HepG2 (cell line): ENCODE results near the gene HNF1B. TPM values are rescaled to one million over a fixed set of nuclear protein-coding genes. Genes with fewer than 3 reads are reported as not detected.

Source experiments
- ATF1 ChIP-seq: IDR thresholded peaks from 2 replicates; pipeline ENCODE4 v1.6.1; 2016; ENCODE audit warnings: mild to moderate bottlenecking, control low read depth
- DNMT1 ChIP-seq: sonication (generic); formaldehyde crosslinking; IDR thresholded peaks from 2 replicates; pipeline ENCODE4 v1.5.1; 2020; ENCODE audit warnings: mild to moderate bottlenecking, missing genetic modification reagents
- DPF2 ChIP-seq: sonication (generic); formaldehyde crosslinking; IDR thresholded peaks from 2 replicates; pipeline ENCODE4 v1.4.0; 2020; ENCODE audit warnings: mild to moderate bottlenecking, low read depth, missing genetic modification reagents, borderline replicate concordance
- HDAC6 ChIP-seq: fragments of 200-600 bp; sonication (generic); IDR thresholded peaks from 2 replicates; pipeline ENCODE4 v1.7.0; 2017; ENCODE audit warnings: mild to moderate bottlenecking, antibody characterized with exemption, low read length, low read depth
- KAT2B ChIP-seq: fragments of 150-350 bp; IDR thresholded peaks from 2 replicates; pipeline ENCODE4 v1.6.1; 2014; ENCODE audit warnings: low read depth, low read length, borderline replicate concordance
- KDM6A ChIP-seq: IDR thresholded peaks from 2 replicates; pipeline ENCODE4 v1.6.1; 2016; ENCODE audit warnings: low read depth
- MXD4 ChIP-seq: IDR thresholded peaks from 2 replicates; pipeline ENCODE4 v1.6.1; 2016; ENCODE audit warnings: mild to moderate bottlenecking, missing biosample characterization, missing genetic modification reagents
- MXI1 ChIP-seq: IDR thresholded peaks from 3 replicates; pipeline ENCODE4 v1.6.1; 2012; ENCODE audit warnings: low read depth, low read length, inconsistent platforms, borderline replicate concordance
- NCOR1 ChIP-seq: fragments of 200-600 bp; sonication (generic); IDR thresholded peaks from 2 replicates; pipeline ENCODE4 v1.7.0; 2017; ENCODE audit warnings: antibody characterized with exemption, low read length, borderline replicate concordance
- NR2F2 ChIP-seq: IDR thresholded peaks from 2 replicates; pipeline ENCODE4 v1.6.1; 2012; ENCODE audit warnings: low read depth, inconsistent platforms, borderline replicate concordance
- PITX1 ChIP-seq: sonication (generic); formaldehyde crosslinking; IDR thresholded peaks from 2 replicates; pipeline ENCODE4 v1.5.1; 2020; ENCODE audit warnings: mild to moderate bottlenecking, missing genetic modification reagents
- TBL1XR1 ChIP-seq: fragments of 150-350 bp; IDR thresholded peaks from 2 replicates; pipeline ENCODE4 v1.6.1; 2014; ENCODE audit warnings: borderline replicate concordance, low read length; ENCODE audit not compliant: partially characterized antibody
- ZNF12 ChIP-seq: sonication (generic); formaldehyde crosslinking; IDR thresholded peaks from 2 replicates; pipeline ENCODE4 v1.5.0; 2020; ENCODE audit warnings: missing genetic modification reagents
- ZNF20 ChIP-seq: sonication (generic); formaldehyde crosslinking; IDR thresholded peaks from 2 replicates; pipeline ENCODE4 v1.4.0; 2020; ENCODE audit warnings: mild to moderate bottlenecking, moderate library complexity, missing genetic modification reagents
- ZNF274 ChIP-seq: sonication (generic); formaldehyde crosslinking; IDR thresholded peaks from 2 replicates; pipeline ENCODE4 v1.5.1; 2020; ENCODE audit warnings: mild to moderate bottlenecking, missing genetic modification reagents
- ZNF598 ChIP-seq: sonication (generic); formaldehyde crosslinking; IDR thresholded peaks from 2 replicates; pipeline ENCODE4 v1.5.1; 2020; ENCODE audit warnings: mild to moderate bottlenecking, missing genetic modification reagents, borderline replicate concordance
- ZNF766 ChIP-seq: sonication (generic); formaldehyde crosslinking; IDR thresholded peaks from 2 replicates; pipeline ENCODE4 v1.5.0; 2020; ENCODE audit warnings: missing genetic modification reagents, borderline replicate concordance
- ZNF788 ChIP-seq: sonication (generic); formaldehyde crosslinking; IDR thresholded peaks from 2 replicates; pipeline ENCODE4 v1.5.0; 2020; ENCODE audit warnings: mild to moderate bottlenecking, missing genetic modification reagents, borderline replicate concordance
- polyA plus RNA-seq, 8 experiments: library from polyadenylated mRNA; depleted of rRNA in 3 of 8; stranded (reverse) in 7 of 8; unstranded in 1 of 8; fragments of >200 nt; fragmentation: Illumina TruSeq in 4 of 8; extraction: Trizol in 4 of 8; gene quantifications; 2 replicates each; pipeline versions ENCODE4 v1.2.1 to v1.2.3, GENCODE V29; 2011 to 2016; ENCODE audit warnings: low read depth in 4 of 8, missing spikeins in 1 of 8, mixed read lengths in 1 of 8; ENCODE audit not compliant: insufficient read depth in 1 of 8
- total RNA-seq, 5 experiments: library from RNA; depleted of rRNA; stranded (reverse); fragments of >200 nt; fragmentation: Illumina TruSeq; extraction: Trizol; gene quantifications; 2 replicates each; pipeline ENCODE4 v1.2.3, GENCODE V29; 2016; ENCODE audit warnings: low read depth in 1 of 5
- TF ChIP-seq, protein P1 (sequence below): IDR thresholded peaks from 2 replicates; pipeline ENCODE4 v1.6.1; 2016
- TF ChIP-seq, protein P2 (sequence below): IDR thresholded peaks from 2 replicates; pipeline ENCODE4 v1.6.1; 2016; ENCODE audit warnings: low read depth, control low read depth
- TF ChIP-seq, protein P3 (sequence below): sonication (generic); formaldehyde crosslinking; IDR thresholded peaks from 2 replicates; pipeline ENCODE4 v1.5.0; 2020; ENCODE audit warnings: missing genetic modification reagents
- TF ChIP-seq, protein P4 (sequence below): sonication (generic); formaldehyde crosslinking; IDR thresholded peaks from 2 replicates; pipeline ENCODE4 v1.4.0; 2020; ENCODE audit warnings: mild to moderate bottlenecking, missing genetic modification reagents

Gene HNF1B
- total and polyA plus RNA-seq, 2 of the 13 experiments (the other 11 are each of a cell fraction or from before 2014, with no cell fraction given): 1.9 to 5.3 TPM

DNA sequence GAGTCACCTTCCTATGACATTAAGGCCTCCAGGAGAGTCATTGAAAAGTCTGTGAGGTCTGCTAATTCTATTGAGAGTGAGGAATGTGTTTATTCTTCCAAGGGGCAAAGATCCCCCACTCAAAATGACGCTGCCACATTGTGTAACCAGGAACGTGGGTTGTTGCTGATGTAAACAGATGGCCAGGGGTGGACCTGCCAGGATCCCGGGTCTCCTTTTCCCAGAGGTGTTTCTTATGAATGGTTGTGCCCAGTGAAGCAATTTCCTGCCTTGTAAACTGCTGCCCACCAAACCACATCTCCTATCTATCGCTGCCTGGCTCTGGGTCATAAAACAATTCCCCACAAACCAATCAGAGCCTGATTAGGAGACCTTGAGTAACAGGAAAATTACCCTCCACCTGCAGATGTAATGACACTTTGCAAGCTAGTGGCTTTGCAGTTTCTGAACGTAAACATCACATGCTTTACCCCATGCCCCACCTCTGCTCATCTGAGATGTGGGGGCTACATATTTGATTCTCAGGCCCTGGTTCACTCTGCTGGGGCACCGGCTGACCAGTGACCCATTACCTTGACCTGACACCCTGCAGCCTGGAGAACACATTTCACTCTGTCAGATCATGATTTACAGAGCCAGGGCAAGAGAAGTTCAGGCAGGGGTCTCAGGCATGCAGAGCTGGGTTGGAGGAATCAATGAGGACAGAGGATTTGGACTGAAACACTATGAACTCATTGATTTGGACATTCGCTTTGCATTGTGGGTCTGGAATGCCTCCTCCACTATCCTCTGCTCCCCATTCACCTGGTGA, 68.5 kb downstream of the HNF1B start (continued):
- peak; percentile 75 for TF ChIP-seq KDM6A (CRISPR knock-in tag)
- peak; percentile 74 for TF ChIP-seq NR2F2
- TF ChIP-seq ATF1: peak; percentile 39; the same call in 1 of the 2 replicates
- 0 out of 2 replicates have a peak, but pooled peaks have one; percentile 31 for TF ChIP-seq ZNF274 (CRISPR knock-in tag)
- TF ChIP-seq ZNF20 (CRISPR knock-in tag): no peak
- peak; percentile 53; the same call in 1 of the 3 replicates for TF ChIP-seq MXI1
- TF ChIP-seq ZNF598 (CRISPR knock-in tag): 0 out of 2 replicates have a peak, but pooled peaks have one; percentile 53
- TF ChIP-seq DNMT1 (CRISPR knock-in tag): no peak
- 0 out of 2 replicates have a peak, but pooled peaks have one; percentile 14 for TF ChIP-seq NCOR1
- TF ChIP-seq, protein P1, sequence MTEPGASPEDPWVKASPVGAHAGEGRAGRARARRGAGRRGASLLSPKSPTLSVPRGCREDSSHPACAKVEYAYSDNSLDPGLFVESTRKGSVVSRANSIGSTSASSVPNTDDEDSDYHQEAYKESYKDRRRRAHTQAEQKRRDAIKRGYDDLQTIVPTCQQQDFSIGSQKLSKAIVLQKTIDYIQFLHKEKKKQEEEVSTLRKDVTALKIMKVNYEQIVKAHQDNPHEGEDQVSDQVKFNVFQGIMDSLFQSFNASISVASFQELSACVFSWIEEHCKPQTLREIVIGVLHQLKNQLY (CRISPR knock-in tag): peak; percentile 74
- TF ChIP-seq ZNF788 (CRISPR knock-in tag): peak; percentile 47; the same call in 1 of the 2 replicates
- TF ChIP-seq ZNF766 (CRISPR knock-in tag): peak; percentile 19; the same call in 1 of the 2 replicates
- TF ChIP-seq TBL1XR1: peak; percentile 46
- TF ChIP-seq, protein P2, sequence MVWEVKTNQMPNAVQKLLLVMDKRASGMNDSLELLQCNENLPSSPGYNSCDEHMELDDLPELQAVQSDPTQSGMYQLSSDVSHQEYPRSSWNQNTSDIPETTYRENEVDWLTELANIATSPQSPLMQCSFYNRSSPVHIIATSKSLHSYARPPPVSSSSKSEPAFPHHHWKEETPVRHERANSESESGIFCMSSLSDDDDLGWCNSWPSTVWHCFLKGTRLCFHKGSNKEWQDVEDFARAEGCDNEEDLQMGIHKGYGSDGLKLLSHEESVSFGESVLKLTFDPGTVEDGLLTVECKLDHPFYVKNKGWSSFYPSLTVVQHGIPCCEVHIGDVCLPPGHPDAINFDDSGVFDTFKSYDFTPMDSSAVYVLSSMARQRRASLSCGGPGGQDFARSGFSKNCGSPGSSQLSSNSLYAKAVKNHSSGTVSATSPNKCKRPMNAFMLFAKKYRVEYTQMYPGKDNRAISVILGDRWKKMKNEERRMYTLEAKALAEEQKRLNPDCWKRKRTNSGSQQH: peak; percentile 65; the same call in 1 of the 2 replicates
- peak; percentile 59; the same call in 1 of the 2 replicates for TF ChIP-seq DPF2 (CRISPR knock-in tag)
- TF ChIP-seq, protein P3, sequence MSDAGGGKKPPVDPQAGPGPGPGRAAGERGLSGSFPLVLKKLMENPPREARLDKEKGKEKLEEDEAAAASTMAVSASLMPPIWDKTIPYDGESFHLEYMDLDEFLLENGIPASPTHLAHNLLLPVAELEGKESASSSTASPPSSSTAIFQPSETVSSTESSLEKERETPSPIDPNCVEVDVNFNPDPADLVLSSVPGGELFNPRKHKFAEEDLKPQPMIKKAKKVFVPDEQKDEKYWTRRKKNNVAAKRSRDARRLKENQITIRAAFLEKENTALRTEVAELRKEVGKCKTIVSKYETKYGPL (CRISPR knock-in tag): peak; percentile 84; the same call in 1 of the 2 replicates
- peak; percentile 78 for TF ChIP-seq KAT2B
- TF ChIP-seq, protein P4, sequence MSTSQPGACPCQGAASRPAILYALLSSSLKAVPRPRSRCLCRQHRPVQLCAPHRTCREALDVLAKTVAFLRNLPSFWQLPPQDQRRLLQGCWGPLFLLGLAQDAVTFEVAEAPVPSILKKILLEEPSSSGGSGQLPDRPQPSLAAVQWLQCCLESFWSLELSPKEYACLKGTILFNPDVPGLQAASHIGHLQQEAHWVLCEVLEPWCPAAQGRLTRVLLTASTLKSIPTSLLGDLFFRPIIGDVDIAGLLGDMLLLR (CRISPR knock-in tag): no peak
- TF ChIP-seq MXD4 (CRISPR knock-in tag): peak; percentile 37; the same call in 1 of the 2 replicates
- TF ChIP-seq HDAC6: no peak
- peak; percentile 44 for TF ChIP-seq PITX1
- TF ChIP-seq ZNF12 (CRISPR knock-in tag): 0 out of 2 replicates have a peak, but pooled peaks have one; percentile 23
